22Rv1 (cell line): ENCODE results near the gene RTN4R.

ENCODE experiments used
- CTCF ChIP-seq: fragments of 450-650 bp; IDR thresholded peaks from 2 replicates; pipeline ENCODE4 v1.5.1; 2017; ENCODE audit warnings: mild to moderate bottlenecking
- ZFX ChIP-seq: fragments of 450-650 bp; IDR thresholded peaks from 2 replicates; pipeline ENCODE4 v1.6.1; 2017; ENCODE audit warnings: antibody characterized with exemption, borderline replicate concordance

- TF ChIP-seq CTCF (no peak), ZFX (no peak)
These were observed 59.3 kb downstream of the RTN4R start for GRCh38 chr22:20208713-20209310.
